Renal cortex interstitium (tissue), 11 donors: ENCODE results near the gene CERS1. TPM values are rescaled to one million over a fixed set of nuclear protein-coding genes. Genes with fewer than 3 reads are reported as not detected.
A peak's percentile ranks its signal among the peaks of the same experiment; 100 is the strongest.

Experiments used
- DNase-seq, 11 donors: peaks; one replicate each; pipeline ENCODE4 v3.0.0-alpha.2; 2013; ENCODE audit warnings: low read depth in 9 of 11, low spot score in 4 of 11; ENCODE audit errors: extremely low read depth in 1 of 11
- polyA plus RNA-seq, 3 donors: library from polyadenylated mRNA; unstranded; fragments of 120-200 nt; gene quantifications; one replicate each; pipeline ENCODE4 v1.2.1, GENCODE V29; 2013; ENCODE audit not compliant: insufficient read length in 3 of 3

CERS1 gene
- polyA plus RNA-seq, 3 donors, result 4.5 to 8.1 (median 7.2) TPM

DNA sequence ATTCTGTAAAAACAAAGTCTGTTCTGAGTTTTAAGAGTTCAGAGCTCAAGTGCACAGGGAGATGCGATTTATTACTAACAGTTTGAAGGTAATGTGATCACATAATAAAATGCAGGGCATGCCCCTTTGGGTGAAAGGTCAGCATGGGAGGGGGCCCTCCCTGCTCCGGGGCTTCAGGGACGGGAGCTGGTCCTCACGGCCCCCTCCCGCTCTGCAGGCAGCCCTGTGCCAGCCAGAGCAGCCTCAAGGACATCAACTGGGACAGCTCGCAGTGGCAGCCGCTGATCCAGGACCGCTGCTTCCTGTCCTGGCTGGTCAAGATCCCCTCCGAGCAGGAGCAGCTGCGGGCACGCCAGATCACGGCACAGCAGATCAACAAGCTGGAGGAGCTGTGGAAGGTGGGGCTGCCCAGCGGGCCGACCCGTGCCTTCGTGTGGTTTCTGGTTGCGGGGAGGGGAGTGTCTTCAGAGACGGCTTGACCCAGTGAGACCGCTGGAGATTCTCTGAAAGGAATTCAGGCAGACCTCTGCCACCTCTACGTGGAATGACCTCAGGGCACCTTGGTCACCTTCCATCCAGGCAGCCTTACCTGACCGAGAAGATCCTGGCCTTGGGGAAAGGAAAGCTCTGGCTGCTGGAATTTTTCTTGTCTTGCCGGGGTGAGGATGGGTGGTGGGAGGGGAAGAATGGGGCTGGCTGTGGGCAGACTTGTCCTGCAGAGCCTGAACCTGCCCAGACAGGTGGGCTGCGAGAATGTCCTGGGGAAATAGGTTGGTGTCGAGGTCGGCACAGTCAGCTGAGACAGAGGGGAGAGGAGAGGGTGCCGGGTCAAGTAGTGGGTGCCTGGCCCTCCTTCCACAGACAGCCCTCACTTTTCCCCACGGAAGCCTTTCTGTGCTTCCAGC lies 45.2 kb downstream of the CERS1 start:
- peak in 2 of 11 donors; percentile 30 to 46 for DNase-seq

DNA sequence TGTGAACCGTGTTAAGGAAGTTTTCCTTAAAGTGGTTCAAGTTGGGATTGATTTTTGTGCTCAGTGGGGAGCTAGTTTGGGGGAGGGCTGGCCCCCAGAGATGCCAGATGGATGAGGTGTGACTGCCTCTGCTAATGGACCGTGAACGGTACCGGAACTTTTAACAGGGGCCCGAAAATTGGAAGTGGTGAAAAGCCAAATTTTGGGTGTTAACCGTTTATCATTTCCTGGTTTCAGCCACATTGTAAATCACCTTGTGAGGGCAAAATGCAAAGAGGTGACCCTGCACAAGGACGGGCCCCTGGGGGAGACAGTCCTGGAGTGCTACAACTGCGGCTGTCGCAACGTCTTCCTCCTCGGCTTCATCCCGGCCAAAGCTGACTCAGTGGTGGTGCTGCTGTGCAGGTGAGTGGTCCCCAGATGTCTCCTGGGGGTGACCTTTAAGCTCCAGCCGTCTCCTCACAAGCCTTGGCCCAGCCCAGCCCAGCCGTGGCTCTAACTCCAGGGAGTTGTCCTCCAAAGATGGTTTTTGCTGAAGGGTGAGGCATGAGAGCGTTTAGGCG lies 46.0 kb downstream of the CERS1 start:
- DNase-seq, result no peak

DNA sequence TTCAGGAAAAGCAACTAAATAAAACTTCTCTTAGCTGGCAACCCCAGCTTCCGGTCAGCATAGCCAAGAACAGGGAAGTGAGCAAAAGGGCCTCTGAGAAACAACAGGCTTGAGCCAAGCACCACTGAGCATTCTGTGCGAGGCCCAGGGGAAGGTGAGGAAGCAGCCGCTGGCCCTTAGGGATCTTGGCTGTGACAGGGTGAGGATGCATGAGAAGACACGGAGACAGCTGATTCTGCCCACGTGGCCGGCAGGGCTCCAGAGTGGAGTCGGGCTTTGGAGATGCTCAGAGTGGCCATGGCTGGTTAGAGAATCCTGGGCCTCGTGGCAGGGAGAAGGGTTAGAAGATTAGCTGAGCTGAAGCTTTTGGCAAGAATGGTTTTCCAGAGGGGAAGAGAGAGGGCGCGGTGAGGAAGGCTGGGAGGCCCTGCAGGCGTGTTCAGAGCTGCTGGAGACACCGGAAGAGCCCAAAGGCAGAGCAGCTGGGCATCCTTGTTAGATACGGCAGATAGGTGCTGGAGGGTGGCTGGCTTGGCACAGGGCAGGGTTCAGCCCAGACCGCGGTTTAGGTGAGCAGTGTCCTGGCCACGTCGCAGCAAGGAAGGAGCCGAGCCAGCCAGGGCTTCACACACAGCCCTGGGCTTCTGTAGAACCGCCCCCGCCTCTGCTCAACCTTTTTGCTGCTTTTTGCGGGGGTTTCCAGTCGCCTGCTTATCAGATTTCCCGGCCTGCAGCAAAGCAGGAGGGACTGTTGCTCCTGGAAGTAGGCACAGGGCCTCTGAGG lies 46.9 kb downstream of the CERS1 start:
- DNase-seq, result no peak

DNA sequence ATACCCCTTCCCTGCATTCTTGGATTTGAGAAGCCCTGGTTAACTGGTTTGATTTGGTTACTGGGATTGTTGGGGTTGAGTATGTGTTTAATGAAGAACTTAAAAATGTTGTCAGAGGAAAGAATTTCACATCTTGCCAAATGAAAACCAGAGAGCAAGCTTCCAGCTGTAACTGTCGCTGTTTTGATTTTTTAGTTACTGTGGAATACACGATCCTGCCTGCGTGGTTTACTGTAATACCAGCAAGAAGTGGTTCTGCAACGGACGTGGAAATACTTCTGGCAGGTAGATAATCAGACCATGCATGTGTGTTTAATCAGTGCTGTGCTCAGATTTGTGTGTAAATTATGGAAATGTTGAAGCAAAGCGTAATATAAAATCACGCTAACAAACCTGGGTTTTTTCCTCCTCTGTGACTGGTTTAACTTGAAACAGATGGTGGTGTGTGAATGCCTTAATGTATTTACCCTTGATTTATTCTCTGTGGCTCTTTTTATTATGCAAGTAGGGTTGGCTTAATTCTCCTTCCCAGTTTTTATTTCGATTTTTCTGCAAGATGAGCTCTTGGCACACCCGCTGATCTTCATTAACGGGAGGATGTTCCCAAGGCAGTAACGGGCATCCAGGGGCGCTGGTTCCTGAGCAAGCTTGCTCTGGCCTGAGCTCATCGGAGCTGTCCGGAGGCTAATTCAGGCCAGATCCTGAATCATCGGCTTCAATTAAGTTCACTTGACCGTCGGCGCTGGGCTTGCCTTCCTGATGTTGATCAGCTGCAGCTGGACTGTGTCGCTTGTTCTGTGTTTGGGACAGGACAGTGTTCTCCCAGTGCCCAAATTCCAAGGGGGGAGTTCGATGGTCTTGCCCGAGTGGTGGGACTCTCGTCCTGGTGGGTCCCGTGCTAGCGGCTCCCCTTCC lies 48.2 kb downstream of the CERS1 start:
- no peak for DNase-seq

DNA sequence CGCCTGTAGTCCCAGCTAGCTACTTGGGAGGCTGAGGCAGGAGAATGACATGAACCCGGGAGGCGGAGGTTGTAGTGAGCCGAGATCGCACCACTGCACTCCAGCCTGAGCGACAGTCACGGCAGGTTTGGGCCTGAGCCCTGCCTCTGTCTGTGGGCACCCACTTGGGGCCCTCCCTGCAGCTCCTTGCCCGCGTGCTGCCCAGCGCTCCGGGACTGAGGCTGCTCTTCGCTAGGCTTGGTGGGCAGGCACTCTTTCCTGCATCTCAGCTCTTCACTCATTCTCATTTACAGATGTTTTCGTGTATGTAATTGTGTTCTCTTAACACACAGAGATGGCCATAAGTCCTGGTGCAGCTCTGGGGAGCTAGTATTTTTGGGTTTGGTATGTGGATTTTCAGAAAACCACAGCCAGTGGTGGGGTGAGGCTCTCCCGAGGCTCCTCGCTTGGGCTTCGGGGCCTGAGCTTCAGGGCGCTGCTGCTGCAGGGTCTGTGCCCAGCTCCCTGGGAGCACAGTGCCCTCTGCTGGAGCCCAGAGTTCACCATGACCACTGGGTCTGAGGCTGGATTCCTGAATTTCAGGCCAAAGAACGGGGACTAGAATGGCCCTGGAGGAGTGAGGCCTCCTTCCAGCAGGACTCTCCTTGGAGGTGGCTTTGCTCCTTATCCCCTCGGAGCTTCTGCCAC lies 49.0 kb downstream of the CERS1 start:
- peak in 6 of 11 donors; percentile 51 to 68 (median 67) for DNase-seq

DNA sequence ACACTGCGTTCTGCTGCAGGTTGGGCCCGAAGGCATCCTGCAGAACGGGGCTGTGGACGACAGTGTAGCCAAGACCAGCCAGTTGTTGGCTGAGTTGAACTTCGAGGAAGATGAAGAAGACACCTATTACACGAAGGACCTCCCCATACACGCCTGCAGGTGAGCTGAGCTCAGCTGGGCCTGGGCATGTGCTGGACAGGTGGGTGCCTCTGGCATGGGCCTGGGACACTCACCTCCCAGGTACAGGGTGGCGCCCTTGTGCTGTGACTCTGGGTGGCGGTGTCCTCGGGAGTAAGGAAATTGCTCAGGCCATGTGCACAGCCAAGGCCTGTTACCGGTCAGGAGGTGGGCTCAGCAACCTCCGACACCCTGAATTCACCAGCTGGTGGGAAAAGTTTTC lies 50.0 kb downstream of the CERS1 start:
- DNase-seq, result no peak

DNA sequence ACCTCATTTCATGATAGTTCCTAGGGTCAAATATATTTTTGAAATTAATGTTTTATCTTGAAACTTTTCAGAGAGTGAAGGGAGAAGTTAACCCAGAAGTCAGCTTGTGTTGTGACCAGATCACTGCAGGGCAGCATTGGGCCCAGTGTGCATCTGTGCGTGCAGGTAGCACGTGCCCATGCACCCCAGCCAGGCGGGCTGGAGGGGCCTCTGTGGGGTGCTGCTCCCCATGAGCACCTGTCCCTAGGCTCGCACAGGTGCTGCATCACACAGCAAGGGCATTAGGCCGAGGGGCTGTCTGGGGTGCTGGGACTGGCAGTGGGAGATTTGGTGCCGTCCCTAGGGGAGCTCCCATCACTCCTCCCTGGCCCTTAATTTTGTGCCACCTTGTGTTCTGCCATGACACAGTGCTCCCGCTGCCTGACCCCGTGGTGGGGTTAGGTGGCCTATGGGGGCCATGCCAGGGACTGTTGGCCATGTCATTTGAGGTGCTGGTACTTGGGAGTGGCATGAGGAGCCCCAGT lies 51.1 kb downstream of the CERS1 start:
- DNase-seq, result no peak

DNA sequence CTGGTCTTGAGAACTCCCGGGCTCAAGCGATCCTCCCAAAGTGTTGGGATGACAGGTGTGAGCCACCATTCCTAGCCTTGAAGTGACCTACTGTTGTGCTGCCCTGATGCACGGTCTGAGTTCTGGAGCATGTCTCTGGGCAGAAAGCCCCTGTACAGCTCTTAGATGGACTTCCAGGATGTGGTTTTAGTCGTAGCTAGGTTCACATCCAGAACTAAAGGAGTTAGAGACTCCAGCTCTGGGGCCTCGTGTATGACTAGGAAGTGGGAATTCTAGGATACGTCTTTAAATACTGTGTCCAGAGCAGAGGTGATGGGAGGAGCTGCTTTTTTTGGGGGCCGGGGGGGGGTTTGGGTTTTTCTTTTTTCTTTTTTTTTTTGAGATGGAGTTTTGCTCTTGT lies 52.0 kb downstream of the CERS1 start:
- no peak for DNase-seq

DNA sequence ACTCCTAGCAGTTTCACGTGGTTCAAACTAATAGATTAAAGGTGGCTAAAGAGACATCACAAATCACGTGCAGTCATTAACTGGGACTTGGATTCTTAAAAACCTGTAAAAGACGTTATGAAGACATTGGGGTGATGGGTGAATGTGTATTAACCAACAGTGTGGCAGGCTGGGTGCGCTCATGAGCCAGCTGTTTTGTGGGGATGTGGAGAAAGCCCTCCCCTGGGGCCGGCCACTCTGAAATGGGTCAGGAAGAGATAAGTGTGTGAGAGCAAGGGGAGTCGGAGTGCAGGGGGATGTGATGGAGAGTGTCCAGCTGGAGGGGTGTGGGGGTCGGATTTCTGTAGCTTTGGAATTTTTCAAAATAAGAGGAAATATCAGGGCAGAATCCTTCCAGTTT lies 53.8 kb downstream of the CERS1 start:
- no peak for DNase-seq

DNA sequence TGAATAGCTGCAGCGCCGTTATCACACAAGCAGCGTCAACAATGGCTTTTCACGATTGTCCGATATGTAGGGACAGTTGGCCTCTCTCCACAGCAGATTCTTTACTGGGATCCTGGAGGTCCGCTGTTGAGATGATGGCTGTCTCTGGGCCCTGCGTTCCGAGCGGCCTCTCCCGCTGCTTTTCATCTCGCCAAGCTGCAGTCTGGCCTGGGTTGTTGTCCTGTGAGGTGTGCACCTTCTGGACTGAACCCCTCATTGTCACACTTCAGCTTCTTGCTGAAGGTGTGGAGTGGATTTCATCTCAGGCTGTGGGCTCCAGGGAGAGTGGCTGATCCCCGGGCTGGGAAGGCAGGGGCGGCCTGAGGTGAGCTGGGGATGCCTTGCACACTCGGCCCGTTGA lies 54.6 kb downstream of the CERS1 start:
- no peak for DNase-seq

DNA sequence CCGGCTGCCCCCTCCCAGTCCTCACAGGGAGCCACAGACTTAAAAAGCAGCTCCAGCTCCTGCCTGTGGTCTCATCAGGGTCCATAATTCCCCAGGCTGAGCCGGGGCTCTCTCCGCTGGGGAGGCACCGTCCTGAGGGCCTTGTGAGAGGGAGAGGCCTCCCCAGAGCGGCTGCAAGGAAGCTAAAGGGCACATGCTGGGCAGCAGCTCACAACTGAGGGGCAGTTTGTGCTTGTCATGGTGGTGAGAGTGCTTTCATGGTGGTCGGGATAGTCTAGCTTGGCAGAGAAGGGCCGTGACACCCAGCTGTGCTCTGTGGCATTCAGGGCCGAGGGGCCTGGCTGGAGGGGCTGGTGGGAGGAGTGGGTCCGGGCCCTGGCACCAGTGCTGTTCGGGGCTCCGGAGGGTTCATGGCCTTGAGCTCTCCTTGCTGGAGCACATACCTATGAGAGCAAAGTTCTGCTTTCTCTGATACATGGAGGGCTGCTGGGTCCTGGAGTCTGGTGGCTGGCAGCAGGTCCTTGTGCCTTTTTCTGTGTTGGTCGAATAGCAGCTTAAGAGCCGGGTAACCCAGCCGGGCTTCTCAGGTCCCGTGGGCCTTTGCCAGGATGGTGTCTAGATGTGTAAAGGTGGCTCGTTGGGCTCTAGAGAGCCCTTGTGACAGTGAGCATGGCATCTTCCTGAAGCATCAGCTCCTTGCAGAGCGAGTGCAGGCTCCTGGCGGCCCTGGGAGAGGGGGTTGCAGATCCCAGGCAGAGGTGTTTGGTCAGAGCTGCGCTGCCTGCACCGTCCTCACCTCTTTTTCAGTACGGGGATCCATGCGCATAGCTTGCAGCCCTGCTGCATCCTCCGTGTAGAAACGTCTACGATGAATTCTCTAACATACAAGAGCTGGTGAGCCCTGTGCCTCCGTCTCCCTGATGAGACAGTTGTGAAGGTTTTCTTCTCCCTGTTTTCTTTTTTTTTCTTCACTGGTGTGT lies 55.4 kb downstream of the CERS1 start:
- DNase-seq, result no peak

DNA sequence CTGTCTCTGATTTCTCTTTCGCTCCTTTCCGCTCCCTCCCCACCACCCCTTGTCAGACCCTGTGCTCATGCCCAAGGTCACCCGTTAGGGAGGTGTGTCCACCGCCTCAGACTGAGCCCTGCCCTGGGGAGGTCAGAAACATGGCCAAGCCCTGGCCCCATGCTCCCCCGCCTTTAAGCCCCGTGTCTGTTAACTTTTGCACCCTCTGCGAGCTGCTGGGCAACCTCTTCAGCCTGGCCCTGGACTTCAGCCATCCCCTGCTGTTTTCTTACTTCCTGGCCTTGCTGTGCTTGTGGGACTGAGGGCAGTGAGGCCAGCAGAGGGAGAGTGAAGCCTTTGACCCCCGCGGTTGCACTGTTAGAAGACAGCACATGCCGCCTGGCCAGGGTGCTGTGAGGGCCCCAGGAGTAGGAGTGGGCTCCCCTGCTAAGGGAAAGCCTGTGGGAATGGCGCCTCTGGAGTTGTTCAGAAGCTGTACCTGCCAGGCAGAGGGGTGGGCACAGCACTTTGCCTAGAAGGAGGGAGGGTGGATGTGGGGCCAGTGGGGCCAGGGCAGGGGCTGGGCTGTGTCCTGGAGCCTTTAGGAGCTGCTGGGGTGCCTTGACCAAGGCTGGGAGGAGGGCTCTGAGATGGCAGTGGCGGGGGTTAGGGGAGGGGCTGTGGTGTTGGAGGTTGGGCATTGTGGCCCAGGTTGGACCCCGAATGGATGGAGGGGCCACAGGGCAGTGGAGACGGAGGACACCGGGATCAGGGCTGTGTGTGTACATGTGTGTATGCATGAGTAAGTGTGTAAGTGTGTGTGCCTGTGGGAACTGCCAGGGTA lies 56.3 kb downstream of the CERS1 start:
- no peak for DNase-seq

DNA sequence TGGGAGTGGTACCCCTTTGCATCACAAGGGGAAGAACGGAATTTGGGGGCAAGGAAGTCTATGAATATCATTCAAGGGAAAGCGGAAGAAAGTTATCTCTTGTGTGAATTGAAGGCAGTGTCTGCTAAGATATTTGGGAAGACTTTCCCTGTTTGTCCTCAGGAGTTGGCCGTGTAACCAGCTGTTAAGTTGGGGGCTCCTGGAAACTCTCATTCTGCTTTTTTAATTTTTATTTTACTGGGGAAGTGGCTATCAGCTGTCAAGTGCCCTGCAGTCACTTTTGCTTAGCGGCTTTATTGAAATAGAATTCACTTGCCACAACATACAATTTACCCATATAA lies 61.3 kb downstream of the CERS1 start:
- no peak for DNase-seq

DNA sequence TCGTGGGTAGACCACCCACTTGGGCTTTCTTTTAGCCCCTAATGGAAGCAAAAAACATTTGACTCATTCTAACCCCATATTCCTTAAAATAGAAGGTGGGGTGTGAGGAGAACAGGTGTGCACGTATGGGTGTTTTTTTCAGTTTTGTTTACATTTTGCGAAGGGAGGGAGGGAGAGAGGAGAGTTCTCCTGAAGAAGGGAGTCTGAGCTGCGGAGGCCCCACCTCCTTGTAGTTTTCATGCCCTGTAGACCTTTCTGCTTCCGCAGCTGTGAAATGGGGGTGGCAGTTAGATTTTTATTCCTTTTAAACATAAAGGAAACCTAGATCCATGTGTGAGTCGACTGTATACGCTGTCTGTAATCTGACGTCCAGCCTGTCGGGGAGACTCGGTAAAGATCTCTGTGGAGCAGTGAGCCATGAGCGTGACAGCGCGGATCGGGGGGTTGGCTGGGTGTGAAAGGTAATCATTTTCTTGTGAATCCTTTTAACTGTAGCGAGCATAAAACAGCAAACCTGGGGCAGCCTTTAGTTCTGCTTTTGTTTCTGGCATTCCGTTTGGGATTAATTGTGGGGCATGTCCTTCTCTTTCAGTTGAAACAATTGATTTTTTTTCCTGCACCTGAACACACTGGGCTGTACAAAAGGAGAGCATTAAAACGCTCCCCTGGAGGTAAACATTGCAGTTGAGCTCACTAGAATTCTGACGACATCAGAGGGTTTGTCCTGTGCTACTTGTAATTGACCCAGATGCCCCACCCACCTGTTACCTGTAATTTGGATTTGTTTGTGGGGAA lies 61.9 kb downstream of the CERS1 start:
- no peak for DNase-seq

DNA sequence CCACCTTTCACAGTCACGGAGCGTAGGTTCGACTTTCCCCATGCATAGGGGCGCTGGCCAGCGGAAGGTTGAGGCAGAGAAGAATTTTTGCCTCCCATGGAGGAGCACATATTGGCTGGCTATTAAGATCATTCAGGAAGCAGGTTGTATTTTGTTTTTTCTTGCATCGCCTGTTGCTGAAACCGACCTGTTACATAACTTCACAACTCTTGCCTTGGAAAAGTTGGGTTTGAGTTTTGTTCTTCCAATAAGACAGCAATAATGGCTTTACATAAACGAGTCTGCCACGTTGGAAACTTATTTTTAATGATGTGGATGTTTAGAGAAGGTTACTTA lies 62.8 kb downstream of the CERS1 start:
- DNase-seq, result no peak
